Tibial nerve (tissue), 4 donors: ENCODE data around the gene ZBTB26.

ENCODE experiments used
- CTCF ChIP-seq, 5 experiments: fragments of 200-600 bp in 3 of 5; fragments of 450-650 bp in 2 of 5; sonication (generic) in 3 of 5; IDR thresholded peaks; one replicate each; pipeline ENCODE4 v1.5.1; 2016 to 2019; ENCODE audit warnings: antibody characterized with exemption in 5 of 5, mild to moderate bottlenecking in 3 of 5, moderate library complexity in 2 of 5
- EP300 ChIP-seq, 2 donors: sonication (generic); formaldehyde crosslinking; IDR thresholded peaks; one replicate each; pipeline ENCODE4 v1.6.1; 2017; ENCODE audit warnings: antibody characterized with exemption in 2 of 2, mild to moderate bottlenecking in 1 of 2
- POLR2A ChIP-seq, 2 donors: fragments of 450-650 bp; IDR thresholded peaks; one replicate each; pipeline ENCODE4 v1.6.1; 2017; ENCODE audit warnings: antibody characterized with exemption in 2 of 2, mild to moderate bottlenecking in 2 of 2, moderate library complexity in 2 of 2

GRCh38 chr9:122941582-122942234 is 10.4 kb upstream of the ZBTB26 start:
- TF ChIP-seq CTCF (IDR thresholded peaks at IDR 0.05) (no peak), POLR2A (IDR thresholded peaks at IDR 0.05) (no peak), EP300 (IDR thresholded peaks at IDR 0.05) (no peak)
